Measurements from ENCODE around the gene NEGR1.

NEGR1 gene

GRCh38 chr1:71780681-71781080, 501.7 kb downstream of the NEGR1 start:
- no peak for DNase-seq (ENCODE audit: extremely low read depth, insufficient read length)
- Histone ChIP-seq H3K36me3 (ENCODE audit: control insufficient read depth, insufficient read depth, low read length) (no peaks in the 10 kb centered on the region), H3K27me3 (replicated peaks; ENCODE audit: control insufficient read depth, insufficient read depth, low read length) (no peaks in the 10 kb centered on the region), H3K4me3 (replicated peaks; ENCODE audit: low read depth, low read length) (no peak overlapping the region)
- TF ChIP-seq, protein P1, sequence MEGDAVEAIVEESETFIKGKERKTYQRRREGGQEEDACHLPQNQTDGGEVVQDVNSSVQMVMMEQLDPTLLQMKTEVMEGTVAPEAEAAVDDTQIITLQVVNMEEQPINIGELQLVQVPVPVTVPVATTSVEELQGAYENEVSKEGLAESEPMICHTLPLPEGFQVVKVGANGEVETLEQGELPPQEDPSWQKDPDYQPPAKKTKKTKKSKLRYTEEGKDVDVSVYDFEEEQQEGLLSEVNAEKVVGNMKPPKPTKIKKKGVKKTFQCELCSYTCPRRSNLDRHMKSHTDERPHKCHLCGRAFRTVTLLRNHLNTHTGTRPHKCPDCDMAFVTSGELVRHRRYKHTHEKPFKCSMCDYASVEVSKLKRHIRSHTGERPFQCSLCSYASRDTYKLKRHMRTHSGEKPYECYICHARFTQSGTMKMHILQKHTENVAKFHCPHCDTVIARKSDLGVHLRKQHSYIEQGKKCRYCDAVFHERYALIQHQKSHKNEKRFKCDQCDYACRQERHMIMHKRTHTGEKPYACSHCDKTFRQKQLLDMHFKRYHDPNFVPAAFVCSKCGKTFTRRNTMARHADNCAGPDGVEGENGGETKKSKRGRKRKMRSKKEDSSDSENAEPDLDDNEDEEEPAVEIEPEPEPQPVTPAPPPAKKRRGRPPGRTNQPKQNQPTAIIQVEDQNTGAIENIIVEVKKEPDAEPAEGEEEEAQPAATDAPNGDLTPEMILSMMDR (IDR thresholded peaks at IDR 0.05; ENCODE audit: insufficient read depth, low read length, poor library complexity, severe bottlenecking), result no peak

DNA sequence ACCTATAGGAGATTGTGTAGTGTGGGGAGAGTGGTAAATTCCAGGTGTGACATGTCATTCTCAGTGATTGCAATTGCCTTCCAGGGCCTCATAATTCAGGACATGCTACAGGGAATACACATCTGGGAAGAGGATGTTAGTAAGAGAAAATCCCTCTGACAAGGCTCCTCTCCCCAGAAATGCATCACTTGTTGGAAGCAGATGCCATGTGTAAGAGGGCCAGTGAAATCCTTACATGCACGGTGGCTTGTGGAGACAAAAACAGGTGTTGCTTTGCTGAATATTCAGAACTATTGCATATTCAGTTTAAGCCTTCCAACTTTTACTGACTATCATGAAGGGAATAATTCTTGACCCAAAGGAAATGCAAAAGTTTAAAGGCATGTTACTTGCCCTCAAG, 503.4 kb downstream of the NEGR1 start:
- TF ChIP-seq, protein P1 (IDR thresholded peaks at IDR 0.05; ENCODE audit: insufficient read depth, low read length, poor library complexity, severe bottlenecking), result no peak
- Histone ChIP-seq H3K4me3 (replicated peaks; ENCODE audit: low read depth, low read length) (no peak overlapping the region), H3K36me3 (ENCODE audit: control insufficient read depth, insufficient read depth, low read length) (no peaks in the 10 kb centered on the region), H3K27me3 (replicated peaks; ENCODE audit: control insufficient read depth, insufficient read depth, low read length) (no peaks in the 10 kb centered on the region)
- DNase-seq (ENCODE audit: extremely low read depth, insufficient read length), result no peak

GRCh38 chr1:71777094-71777493, 505.2 kb downstream of the NEGR1 start:
- H3K36me3 ChIP-seq (ENCODE audit: control insufficient read depth, insufficient read depth, low read length), result no peaks in the 10 kb centered on the region
- no peaks in the 10 kb centered on the region for H3K27me3 ChIP-seq (replicated peaks; ENCODE audit: control insufficient read depth, insufficient read depth, low read length)
- TF ChIP-seq, protein P1 (IDR thresholded peaks at IDR 0.05; ENCODE audit: insufficient read depth, low read length, poor library complexity, severe bottlenecking), result no peak
- no peak overlapping the region for H3K4me3 ChIP-seq (replicated peaks; ENCODE audit: low read depth, low read length)
- DNase-seq (ENCODE audit: extremely low read depth, insufficient read length), result no peak

DNA sequence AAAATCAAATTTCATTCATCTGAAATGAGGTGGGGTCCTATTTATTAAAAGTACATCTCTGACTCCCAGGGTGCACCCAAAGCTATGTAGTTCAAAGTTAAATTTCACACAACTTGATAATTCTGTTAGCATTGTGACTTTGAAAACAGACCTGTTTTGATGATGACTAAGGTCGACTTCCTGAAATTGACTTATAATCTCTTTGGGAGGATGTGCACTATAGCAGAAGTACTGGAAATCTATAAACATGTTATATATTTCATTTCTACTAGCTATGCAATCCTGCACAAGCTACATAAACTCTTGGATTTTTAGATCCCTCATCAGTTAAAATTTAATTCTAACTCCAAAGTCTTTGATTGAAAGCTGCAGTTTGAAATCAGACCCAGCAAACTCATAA, 507.6 kb downstream of the NEGR1 start:
- no peak for DNase-seq (ENCODE audit: extremely low read depth, insufficient read length)
- no peaks in the 10 kb centered on the region for H3K36me3 ChIP-seq (ENCODE audit: control insufficient read depth, insufficient read depth, low read length)
- TF ChIP-seq, protein P1 (IDR thresholded peaks at IDR 0.05; ENCODE audit: insufficient read depth, low read length, poor library complexity, severe bottlenecking), result no peak
- no peaks in the 10 kb centered on the region for H3K27me3 ChIP-seq (replicated peaks; ENCODE audit: control insufficient read depth, insufficient read depth, low read length)
- H3K4me3 ChIP-seq (replicated peaks; ENCODE audit: low read depth, low read length), result no peak overlapping the region

DNA sequence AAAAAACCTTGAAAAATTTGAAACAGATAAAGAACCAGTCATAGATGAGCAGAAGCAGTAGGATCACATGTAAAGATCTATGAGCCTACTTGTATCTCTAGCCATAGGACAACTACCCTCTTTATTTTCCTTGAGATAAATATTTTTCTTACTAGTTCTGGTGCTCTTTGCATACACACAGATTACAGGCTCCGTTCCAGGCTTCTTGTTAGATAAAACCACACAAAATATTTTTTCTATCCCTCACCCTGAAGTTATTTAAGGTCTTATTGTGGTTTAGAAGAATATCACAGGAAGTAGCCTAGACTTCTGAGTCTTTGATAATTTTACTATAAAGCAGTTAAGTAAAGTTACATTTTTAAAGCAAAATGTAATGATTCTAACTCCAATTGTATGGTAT, 512.2 kb downstream of the NEGR1 start:
- Histone ChIP-seq H3K4me3 (replicated peaks; ENCODE audit: low read depth, low read length) (no peak overlapping the region), H3K36me3 (ENCODE audit: control insufficient read depth, insufficient read depth, low read length) (no peaks in the 10 kb centered on the region), H3K27me3 (replicated peaks; ENCODE audit: control insufficient read depth, insufficient read depth, low read length) (no peaks in the 10 kb centered on the region)
- TF ChIP-seq, protein P1 (IDR thresholded peaks at IDR 0.05; ENCODE audit: insufficient read depth, low read length, poor library complexity, severe bottlenecking), result no peak
- DNase-seq (ENCODE audit: extremely low read depth, insufficient read length), result no peak

DNA sequence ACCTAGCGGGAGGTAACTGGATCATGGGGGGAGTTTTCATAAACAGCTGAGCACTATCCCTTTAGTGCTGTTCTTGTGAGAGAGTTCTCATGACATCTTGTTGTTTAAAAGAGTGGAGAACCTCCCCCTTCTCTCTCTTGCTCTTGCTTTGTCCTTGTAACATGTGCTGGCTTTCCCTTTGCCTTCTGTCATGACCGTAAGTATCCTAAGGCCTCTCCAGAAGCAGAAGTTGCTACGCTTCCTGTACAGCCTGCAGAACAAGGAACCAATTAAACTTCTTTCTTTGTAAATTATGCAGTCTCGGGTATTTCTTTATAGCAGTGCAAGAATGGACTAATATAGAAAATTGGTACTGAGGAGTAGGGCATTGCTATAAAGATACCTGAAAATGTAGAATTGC, 515.6 kb downstream of the NEGR1 start:
- TF ChIP-seq, protein P1 (IDR thresholded peaks at IDR 0.05; ENCODE audit: insufficient read depth, low read length, poor library complexity, severe bottlenecking), result no peak
- DNase-seq (ENCODE audit: extremely low read depth, insufficient read length), result no peak
- no peaks in the 10 kb centered on the region for H3K36me3 ChIP-seq (ENCODE audit: control insufficient read depth, insufficient read depth, low read length)
- no peak overlapping the region for H3K4me3 ChIP-seq (replicated peaks; ENCODE audit: low read depth, low read length)
- H3K27me3 ChIP-seq (replicated peaks; ENCODE audit: control insufficient read depth, insufficient read depth, low read length), result no peaks in the 10 kb centered on the region
